GM18861 (cell line): ENCODE results near the gene NOTCH4.

ENCODE experiments used
- ATAC-seq: cut with Tn5 transposase; IDR thresholded peaks from one replicate; pipeline ENCODE4 v1.9.1; 2021; ENCODE audit not compliant: unreplicated experiment

The NOTCH4 gene

GRCh38 chr6:32183030-32183429 lies 40.8 kb downstream of the NOTCH4 start:
- no peak for ATAC-seq

DNA sequence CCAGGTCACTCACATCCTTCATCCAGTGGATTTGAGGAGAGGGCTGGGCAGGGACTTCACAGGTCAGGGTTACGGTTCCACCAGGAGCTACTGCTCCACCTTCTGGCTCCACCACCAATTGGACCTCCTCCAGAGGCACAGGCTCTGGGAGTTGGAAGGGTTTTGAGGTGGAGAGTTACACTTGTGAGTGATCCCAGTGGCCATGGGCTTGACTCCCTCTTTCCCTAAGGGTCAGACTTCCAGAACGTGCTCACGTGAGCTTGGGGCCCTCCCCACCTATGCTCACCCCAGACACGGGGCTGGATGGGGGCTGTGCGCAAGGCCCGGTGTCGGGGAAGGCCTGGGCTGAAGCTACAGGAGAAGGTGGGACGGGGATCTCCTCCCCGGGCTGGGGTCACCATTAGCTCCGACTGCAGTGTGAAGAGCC lies 41.3 kb downstream of the NOTCH4 start:
- ATAC-seq: no peak

DNA sequence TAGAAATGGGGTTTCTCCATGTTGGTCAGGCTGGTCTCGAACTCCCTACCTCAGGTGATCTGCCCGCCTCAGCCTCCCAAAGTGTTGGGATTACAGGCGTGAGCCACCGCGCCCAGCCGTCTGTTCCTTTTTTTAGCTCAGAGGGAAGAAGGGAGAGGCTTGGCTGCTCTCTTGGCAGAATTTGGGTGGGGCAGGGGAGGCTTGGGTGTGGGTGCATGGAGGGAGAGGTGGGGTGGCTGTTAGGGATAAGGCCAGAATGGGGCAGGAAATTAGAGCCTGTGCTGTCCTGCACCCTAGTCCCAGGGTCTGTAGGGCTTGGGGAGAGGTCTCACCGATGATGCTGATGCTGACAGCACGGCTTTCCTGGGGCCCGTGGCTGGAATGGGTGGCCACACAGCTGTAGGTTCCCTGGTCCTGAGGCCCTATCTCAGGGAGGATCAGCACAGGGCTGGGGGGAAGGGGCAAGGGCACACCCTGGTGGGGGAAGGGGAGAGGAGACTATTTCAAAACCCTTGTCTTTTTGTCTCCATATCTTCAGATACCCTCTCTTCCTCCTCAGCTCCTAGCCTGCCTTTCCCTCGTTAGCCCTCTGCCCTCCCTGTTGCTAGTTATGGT lies 41.8 kb downstream of the NOTCH4 start:
- ATAC-seq: no peak

DNA sequence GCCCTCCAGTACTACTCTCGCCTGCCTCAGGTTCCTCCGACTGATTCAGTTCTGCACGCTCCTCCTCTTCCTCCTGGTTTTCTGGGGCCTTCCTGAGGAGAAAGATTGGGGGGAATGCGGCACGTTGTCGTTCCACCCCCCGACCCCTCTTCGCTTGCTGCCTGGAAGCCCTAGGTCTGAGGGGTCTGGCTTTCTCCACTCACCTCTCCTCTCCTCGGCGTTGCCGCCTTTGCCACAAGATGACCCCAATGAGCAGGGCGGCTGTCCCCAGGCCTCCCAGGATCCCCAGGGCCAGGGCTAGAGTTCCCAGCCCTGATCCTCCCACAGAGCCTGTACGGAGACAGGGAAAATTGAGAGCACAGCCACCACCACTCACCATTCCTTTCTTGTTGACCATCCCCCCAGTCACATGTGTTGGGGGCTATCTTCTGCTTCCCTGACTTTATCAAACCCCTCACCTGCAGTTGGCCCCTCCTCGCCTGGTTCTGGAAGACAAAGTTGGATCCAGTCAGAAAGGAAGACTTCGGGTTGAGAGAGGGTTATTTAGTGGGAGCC lies 42.6 kb downstream of the NOTCH4 start:
- no peak for ATAC-seq

DNA sequence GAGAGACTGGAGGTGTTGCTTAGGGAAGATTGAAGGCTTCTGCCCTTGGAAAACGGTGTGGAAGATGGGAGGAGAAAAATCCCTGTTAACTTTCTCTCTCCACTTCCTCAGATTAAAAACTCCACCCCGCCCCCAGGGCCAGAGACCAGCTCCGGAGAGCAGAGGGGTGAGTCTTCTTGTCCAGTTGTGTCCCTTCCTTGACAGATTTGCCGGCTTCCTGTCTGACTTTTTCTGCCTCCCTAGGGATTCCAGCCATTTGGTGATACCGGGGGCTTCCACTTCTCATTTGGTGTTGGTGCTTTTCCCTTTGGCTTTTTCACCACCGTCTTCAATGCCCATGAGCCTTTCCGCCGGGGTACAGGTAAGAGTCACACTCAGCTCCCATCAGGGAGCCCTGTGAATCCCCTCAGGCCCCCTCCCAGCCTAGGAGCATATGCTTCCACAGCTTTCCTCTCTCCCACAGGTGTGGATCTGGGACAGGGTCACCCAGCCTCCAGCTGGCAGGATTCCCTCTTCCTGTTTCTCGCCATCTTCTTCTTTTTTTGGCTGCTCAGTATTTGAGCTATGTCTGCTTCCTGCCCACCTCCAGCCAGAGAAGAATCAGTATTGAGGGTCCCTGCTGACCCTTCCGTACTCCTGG lies 44.0 kb downstream of the NOTCH4 start:
- no peak for ATAC-seq

DNA sequence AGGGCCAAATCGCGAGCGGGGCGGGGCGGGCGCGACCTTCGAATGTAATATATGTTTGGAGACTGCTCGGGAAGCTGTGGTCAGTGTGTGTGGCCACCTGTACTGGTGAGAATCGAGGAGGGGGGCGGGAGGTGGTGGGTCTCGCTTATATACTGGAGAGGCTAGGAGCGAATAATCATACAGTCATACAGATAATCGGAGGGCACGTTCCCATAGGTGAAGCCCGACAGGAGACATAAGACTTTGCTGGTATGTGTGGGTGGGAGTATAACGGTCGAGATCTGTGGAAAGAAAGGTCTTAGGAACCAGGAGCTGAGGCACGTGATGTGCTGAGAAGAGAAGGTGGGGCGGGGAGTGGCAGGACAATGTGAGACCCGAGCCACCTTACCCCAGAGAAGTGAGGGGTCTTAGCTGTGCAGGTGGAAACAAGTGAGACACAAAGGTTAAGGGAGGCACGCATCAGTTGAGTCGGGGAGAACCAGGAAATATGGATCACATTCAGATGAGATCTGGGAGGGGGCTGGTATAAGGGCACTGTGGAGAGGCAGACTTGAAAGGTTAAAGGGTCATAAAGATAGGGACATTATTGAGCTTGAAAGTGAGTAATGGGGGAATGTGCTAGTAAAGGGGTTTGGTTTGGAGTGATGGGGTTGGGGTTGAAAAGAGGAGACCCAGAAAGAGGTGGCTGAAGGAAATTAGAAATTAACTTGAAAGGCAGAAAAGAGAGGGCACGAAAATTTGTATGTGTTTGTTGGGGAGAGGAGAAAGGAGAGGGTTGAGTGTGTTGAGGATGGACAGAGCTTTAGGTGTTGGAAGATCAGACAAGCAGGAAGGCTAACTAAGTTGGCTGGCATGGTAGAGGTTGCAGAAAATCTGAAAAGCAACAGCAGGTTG lies 45.1 kb downstream of the NOTCH4 start:
- ATAC-seq: no peak

- ATAC-seq: peak; percentile 76
Observed at GRCh38 chr6:32177788-32178546, 45.9 kb downstream of the NOTCH4 start, which contains the start of gene RNF5. Gene RNF5, plus strand, starts transcription at chr6:32178405. Its CDS starts 107 bp downstream, at chr6:32178512.

GRCh38 chr6:32177183-32177787 lies 46.6 kb downstream of the NOTCH4 start:
- ATAC-seq: no peak

DNA sequence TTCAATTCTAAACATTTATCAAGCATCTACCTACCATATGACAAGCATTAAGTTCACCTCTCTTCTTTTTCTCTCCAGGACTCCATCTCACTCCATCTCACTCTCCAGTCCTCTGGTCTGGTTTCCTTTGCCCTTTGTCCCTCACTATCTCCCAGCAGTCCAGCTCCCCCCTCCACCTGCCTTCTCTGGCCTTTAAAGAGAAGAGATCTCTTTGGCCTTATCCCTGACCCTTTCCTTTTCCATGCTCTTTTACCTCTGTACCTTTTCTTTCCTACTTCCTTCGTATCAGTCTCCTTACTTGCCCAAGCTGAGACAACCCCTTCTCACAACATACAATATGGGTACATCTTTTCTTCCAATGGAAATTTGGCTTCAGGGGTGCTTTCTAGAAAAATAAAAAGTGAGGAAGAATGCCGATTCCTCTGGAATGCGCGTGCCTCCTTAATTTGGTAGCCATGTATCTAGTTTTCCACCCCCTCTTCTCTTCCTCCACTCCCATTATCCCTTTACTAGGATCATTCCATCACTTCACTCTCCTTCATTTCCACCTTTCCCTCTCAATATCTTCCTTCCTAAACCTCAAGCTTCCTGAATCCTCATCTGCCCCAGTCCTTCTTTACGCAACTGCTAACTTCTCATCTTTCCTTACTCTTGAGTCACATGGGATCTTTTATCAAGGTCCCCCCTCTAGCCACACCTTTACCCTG lies 47.2 kb downstream of the NOTCH4 start:
- no peak for ATAC-seq

- no peak for ATAC-seq
Observed at GRCh38 chr6:32175711-32176475, 48.0 kb downstream of the NOTCH4 start, which contains the start of gene AGPAT1. Gene AGPAT1, minus strand, starts transcription at chr6:32176084. Its CDS starts 4,588 bp downstream, at chr6:32171496.

GRCh38 chr6:32175322-32175710 lies 48.6 kb downstream of the NOTCH4 start:
- ATAC-seq: no peak

DNA sequence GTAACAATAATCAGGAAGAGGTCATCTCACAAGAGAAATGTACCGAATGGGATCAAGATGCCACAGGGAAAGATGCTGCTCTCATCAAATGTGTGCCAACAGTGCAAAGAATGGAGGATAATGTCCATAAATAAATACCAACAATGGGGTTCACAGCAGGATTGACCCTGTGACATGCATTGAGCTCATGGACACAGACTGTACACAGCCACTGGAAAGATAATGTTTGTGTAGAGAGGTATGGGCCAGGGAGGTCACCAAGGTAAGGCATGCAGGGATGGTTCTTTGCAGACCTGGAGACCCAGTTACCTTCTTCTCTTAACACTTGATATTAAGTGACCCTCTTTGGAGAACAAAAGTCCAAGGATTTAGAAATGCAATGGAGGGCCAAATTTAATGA lies 49.5 kb downstream of the NOTCH4 start:
- ATAC-seq: no peak

DNA sequence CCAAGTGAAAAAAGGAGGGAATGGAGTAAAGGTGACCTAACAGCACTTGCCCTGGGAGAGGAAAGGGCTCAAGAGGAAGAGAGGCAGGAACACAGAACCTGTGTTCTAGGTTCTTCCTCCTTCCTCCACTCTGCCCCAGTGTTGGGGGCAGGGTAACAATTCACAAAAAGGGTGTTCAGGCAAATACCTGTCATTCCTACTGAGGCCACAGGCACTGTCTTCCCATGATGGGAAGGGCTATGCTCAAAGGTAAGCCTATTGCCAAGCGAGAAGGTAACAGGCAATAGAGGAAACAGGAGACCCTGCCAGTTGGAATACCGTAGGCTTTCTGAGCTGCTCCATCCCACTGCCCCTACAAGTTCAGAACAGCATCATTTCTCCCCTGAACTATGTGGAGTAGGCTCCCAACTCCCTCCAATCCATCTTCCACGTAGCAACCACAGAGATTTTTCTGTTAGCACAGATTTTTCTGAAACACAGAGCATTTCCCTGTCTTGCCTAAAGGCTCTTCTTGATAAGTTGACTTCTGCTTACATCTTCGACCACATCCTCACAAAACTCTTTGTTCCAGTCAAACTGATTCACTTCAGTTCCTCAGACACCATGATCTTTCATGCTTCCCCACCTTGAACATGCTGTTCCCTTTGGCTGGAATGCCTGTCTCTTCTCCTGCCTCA lies 50.7 kb downstream of the NOTCH4 start:
- ATAC-seq: no peak

- no peak for ATAC-seq
Observed at GRCh38 chr6:32171234-32171633, 52.6 kb downstream of the NOTCH4 start.

- ATAC-seq: no peak
Observed at GRCh38 chr6:32170294-32170693, 53.6 kb downstream of the NOTCH4 start.

- ATAC-seq: no peak
Observed at GRCh38 chr6:32168807-32169591, 54.9 kb downstream of the NOTCH4 start.

DNA sequence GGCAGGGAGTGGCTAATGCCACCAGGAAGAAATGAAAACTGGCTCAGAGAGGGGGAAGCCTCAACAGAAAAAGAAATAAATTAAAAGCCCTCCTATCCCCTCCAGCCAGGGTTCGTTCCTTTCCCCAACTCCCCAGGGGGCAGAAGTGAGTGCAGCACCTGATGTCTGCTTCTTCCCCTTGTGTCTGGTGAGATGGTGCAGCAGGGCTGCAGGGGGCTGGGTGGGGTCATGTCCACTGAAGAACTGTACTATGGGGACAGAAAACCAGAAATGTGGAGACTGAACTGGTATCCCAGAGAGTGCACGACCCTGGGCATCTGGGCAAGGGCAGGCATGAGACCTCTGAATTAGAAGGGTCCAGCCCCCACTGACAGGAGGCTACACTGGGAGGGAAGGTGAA lies 55.5 kb downstream of the NOTCH4 start:
- ATAC-seq: no peak
